A549 (cell line): ENCODE results near the gene TMEM248. TPM values are rescaled to one million over a fixed set of nuclear protein-coding genes. Genes with fewer than 3 reads are reported as not detected.

Experiments
- ATAC-seq, 2 experiments: fragments of 200-7000 bp in 1 of 2; fragments of >200 bp in 1 of 2; cut with Nextera tagmentation in 1 of 2; cut with Tn5 transposase in 1 of 2; 3 replicates each; pipeline versions ENCODE4 v1.8.0 to v1.9.1; 2018 to 2020; ENCODE audit warnings: mild to moderate bottlenecking in 1 of 2, moderate library complexity in 1 of 2
- CTCF ChIA-PET: fragments of 300-600 bp; sonication (Branson Sonifier 250); formaldehyde crosslinking; extraction: SDS; loops from one replicate; lab custom pipeline; 2021; ENCODE audit warnings: antibody characterized with exemption, inconsistent platforms; lab: Yijun Ruan, JAX
- POLR2A ChIA-PET: fragments of 350-600 bp; formaldehyde crosslinking; extraction: SDS; loops from one replicate; lab custom pipeline; 2021; ENCODE audit warnings: antibody characterized with exemption, inconsistent platforms; lab: Yijun Ruan, JAX
- DNase-seq, 2 experiments: peaks; one replicate each; pipeline versions ENCODE4 v3.0.0 to v3.0.0-alpha.2; 2011 to 2016; ENCODE audit warnings: low read depth in 1 of 2, low spot score in 1 of 2
- FAIRE-seq: peaks from 2 replicates; lab custom pipeline; 2011; peaks lifted over from hg19 to GRCh38; lab: Jason Lieb, UNC
- H3K27ac ChIP-seq, 2 experiments: fragments of >200 bp; sonication (Bioruptor Twin); formaldehyde crosslinking; 3 replicates each; pipeline ENCODE4 v1.5.1; 2016 to 2017
- H3K4me1 ChIP-seq: fragments of >200 bp; sonication (Bioruptor Twin); formaldehyde crosslinking; 3 replicates; pipeline ENCODE4 v1.6.1; 2016
- H3K4me2 ChIP-seq: fragments of >200 bp; sonication (Bioruptor Twin); formaldehyde crosslinking; 3 replicates; pipeline ENCODE4 v1.6.1; 2016
- H3K4me3 ChIP-seq: fragments of >200 bp; sonication (Bioruptor Twin); formaldehyde crosslinking; 3 replicates; pipeline ENCODE4 v1.5.1; 2016
- H3K9me3 ChIP-seq: fragments of >200 bp; sonication (Bioruptor Twin); formaldehyde crosslinking; 3 replicates; pipeline ENCODE4 v1.6.1; 2016
- ATOH8 ChIP-seq: fragments of 250-450 bp; sonication (Bioruptor Pico); IDR thresholded peaks from 2 replicates; pipeline ENCODE4 v1.5.0; 2020; ENCODE audit warnings: low read depth, mild to moderate bottlenecking, moderate library complexity
- CBX8 ChIP-seq: fragments of 200-600 bp; sonication (generic); IDR thresholded peaks from 2 replicates; pipeline ENCODE4 v1.6.1; 2016
- EHF ChIP-seq: fragments of 250-450 bp; sonication (Bioruptor Pico); IDR thresholded peaks from 2 replicates; pipeline ENCODE4 v1.5.0; 2020; ENCODE audit warnings: mild to moderate bottlenecking
- FOSB ChIP-seq: fragments of 250-450 bp; sonication (Bioruptor Pico); IDR thresholded peaks from 2 replicates; pipeline ENCODE4 v1.5.0; 2020; ENCODE audit warnings: mild to moderate bottlenecking, moderate library complexity
- FOSL2 ChIP-seq, 2 experiments: fragments of 450-650 bp in 1 of 2; fragments of >200 bp in 1 of 2; sonication (Bioruptor Twin) in 1 of 2; formaldehyde crosslinking; IDR thresholded peaks; 2 replicates each; pipeline versions ENCODE4 v1.5.0 to v1.6.1; 2016 to 2020; ENCODE audit warnings: mild to moderate bottlenecking in 1 of 2, moderate library complexity in 1 of 2
- FOXS1 ChIP-seq: fragments of 250-450 bp; sonication (Bioruptor Pico); IDR thresholded peaks from 2 replicates; pipeline ENCODE4 v1.5.0; 2020; ENCODE audit warnings: mild to moderate bottlenecking, moderate library complexity
- GATA3 ChIP-seq: IDR thresholded peaks from 2 replicates; pipeline ENCODE4 v1.6.1; 2012; ENCODE audit warnings: borderline replicate concordance
- HEYL ChIP-seq: fragments of 250-450 bp; sonication (Bioruptor Pico); IDR thresholded peaks from 2 replicates; pipeline ENCODE4 v1.8.0; 2021; ENCODE audit warnings: mild to moderate bottlenecking, moderate library complexity
- HOXA7 ChIP-seq: fragments of 250-450 bp; sonication (Bioruptor Pico); IDR thresholded peaks from 2 replicates; pipeline ENCODE4 v1.5.0; 2020; ENCODE audit warnings: mild to moderate bottlenecking, moderate library complexity
- JUNB ChIP-seq: fragments of >200 bp; sonication (Bioruptor Twin); formaldehyde crosslinking; IDR thresholded peaks from 2 replicates; pipeline ENCODE4 v1.6.1; 2016
- KDM1A ChIP-seq: fragments of 200-600 bp; sonication (generic); IDR thresholded peaks from 2 replicates; pipeline ENCODE4 v1.6.1; 2016; ENCODE audit warnings: low read depth, mild to moderate bottlenecking
- MAFK ChIP-seq: fragments of 450-650 bp; IDR thresholded peaks from 2 replicates; pipeline ENCODE4 v1.6.1; 2014; ENCODE audit not compliant: partially characterized antibody
- NFE2L2 ChIP-seq: fragments of 150-350 bp; conservative IDR thresholded peaks from 2 replicates; pipeline ENCODE4 v1.6.1; 2014; ENCODE audit warnings: low read length
- NPAS2 ChIP-seq: fragments of 250-450 bp; sonication (Bioruptor Pico); IDR thresholded peaks from 2 replicates; pipeline ENCODE4 v1.8.0; 2022; ENCODE audit warnings: mild to moderate bottlenecking, moderate library complexity, borderline replicate concordance
- NR3C1 ChIP-seq: fragments of >200 bp; sonication (Bioruptor Twin); formaldehyde crosslinking; IDR thresholded peaks from 3 replicates; pipeline ENCODE4 v1.6.1; 2017
- PHF8 ChIP-seq: fragments of 200-600 bp; sonication (generic); IDR thresholded peaks from 2 replicates; pipeline ENCODE4 v1.6.1; 2016; ENCODE audit warnings: low read depth, mild to moderate bottlenecking, antibody characterized with exemption, moderate library complexity, borderline replicate concordance
- RAD21 ChIP-seq, 2 experiments: fragments of >200 bp in 1 of 2; sonication (Bioruptor Twin) in 1 of 2; formaldehyde crosslinking in 1 of 2; IDR thresholded peaks in 1 of 2; conservative IDR thresholded peaks in 1 of 2; 2 replicates in 1 of 2; 3 replicates in 1 of 2; pipeline ENCODE4 v1.6.1; 2012 to 2018; ENCODE audit warnings: inconsistent platforms in 1 of 2
- RARB ChIP-seq: fragments of 250-450 bp; sonication (Bioruptor Pico); IDR thresholded peaks from 2 replicates; pipeline ENCODE4 v1.8.0; 2021; ENCODE audit warnings: mild to moderate bottlenecking, moderate library complexity
- RCOR1 ChIP-seq: fragments of 150-350 bp; IDR thresholded peaks from 2 replicates; pipeline ENCODE4 v1.6.1; 2014; ENCODE audit warnings: antibody characterized with exemption, low read length, low read depth
- ZC3H11A ChIP-seq: fragments of 450-650 bp; IDR thresholded peaks from 2 replicates; pipeline ENCODE4 v1.6.1; 2014; ENCODE audit warnings: antibody characterized with exemption, mild to moderate bottlenecking
- ZFP36 ChIP-seq: fragments of 450-650 bp; IDR thresholded peaks from 2 replicates; pipeline ENCODE4 v1.6.1; 2014; ENCODE audit warnings: borderline replicate concordance; ENCODE audit not compliant: partially characterized antibody
- ZNF302 ChIP-seq: fragments of 250-450 bp; sonication (Bioruptor Pico); IDR thresholded peaks from 2 replicates; pipeline ENCODE4 v1.9.0; 2021; ENCODE audit warnings: inconsistent platforms, mild to moderate bottlenecking, moderate library complexity
- ZSCAN20 ChIP-seq: fragments of 250-450 bp; sonication (Bioruptor Pico); IDR thresholded peaks from 2 replicates; pipeline ENCODE4 v1.8.0; 2022; ENCODE audit warnings: mild to moderate bottlenecking, moderate library complexity
- WGBS: methylation state at CpG from one replicate; pipeline ENCODE4 v1.1.6; 2017; ENCODE audit errors: missing lambda C conversion rate; 5-methylcytosine and 5-hydroxymethylcytosine counted together
- polyA plus RNA-seq, 4 experiments: library from polyadenylated mRNA; depleted of rRNA in 3 of 4; stranded (reverse); fragments of >200 nt; fragmentation: RNase III in 1 of 4; extraction: RNeasy Plus Mini Kit Qiagen cat#74134 plus additional on column Dnase treatment in 1 of 4; gene quantifications; 2 replicates in 3 of 4; 3 replicates in 1 of 4; pipeline ENCODE4 v1.2.3, GENCODE V29; 2011 to 2017
- TF ChIP-seq, protein P1 (sequence below): IDR thresholded peaks from 2 replicates; pipeline ENCODE4 v1.6.1; 2012
- TF ChIP-seq, protein P2 (sequence below): fragments of 450-650 bp; IDR thresholded peaks from 2 replicates; pipeline ENCODE4 v1.6.1; 2014; ENCODE audit warnings: antibody characterized with exemption

TMEM248 gene
- polyA plus RNA-seq, 2 of the 4 experiments (the other 2 are of a cell fraction), result 53.7 to 128 TPM

DNA sequence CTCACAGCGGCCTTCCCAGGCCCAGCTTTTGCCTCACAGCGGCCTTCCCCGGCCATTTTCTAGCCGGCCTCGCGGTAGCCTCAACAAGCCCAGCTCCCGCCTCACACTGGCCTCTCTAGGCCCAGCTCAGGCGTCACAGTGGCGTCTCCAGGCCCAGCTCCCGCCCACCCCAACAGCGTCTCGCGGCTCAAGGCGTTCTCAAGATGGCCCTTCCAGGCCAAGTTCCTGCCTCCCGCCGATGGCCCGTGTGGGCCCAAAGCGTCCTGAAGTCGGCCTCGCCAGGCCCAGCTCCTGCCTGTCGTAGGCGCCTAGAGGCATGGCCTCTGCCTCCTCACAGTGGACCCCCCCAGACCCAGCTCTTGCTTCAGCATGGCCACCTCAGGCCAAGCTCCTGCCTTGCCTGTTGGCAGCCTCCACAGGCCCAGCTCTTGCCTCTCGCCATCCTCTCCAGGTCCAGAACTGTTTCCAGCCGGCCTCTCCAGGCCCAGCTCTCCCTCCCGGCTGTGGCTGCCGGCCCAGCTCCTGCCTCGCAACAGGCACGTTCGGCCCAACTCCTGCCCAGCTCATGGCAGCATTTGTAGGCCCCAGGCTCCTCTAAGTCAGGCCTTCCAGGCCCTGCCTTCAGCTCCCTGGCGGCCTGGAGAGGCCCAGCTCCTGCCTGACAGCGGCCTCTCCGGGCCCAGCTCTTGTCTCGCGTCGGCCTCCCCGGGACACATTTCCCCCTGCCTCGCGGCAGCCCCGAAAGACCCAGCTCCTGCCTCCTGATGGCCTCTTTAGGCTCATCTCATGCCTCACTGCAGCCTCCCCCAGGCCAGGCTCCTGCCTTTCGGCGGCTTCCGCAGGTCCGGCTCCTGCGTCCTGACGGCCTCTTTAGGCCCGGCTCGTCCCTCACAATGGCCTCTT, 18.8 kb upstream of the TMEM248 start:
- 92% methylated on average over 43 of the region's 47 CpGs for WGBS
- ATAC-seq, result no peak; a peak in 1 of 6 replicates
- Histone ChIP-seq H3K9me3 (no peaks in the 10 kb centered on the region), H3K27ac (no peak overlapping the region), H3K4me2 (no peak overlapping the region), H3K4me1 (no peaks in the 10 kb centered on the region), H3K4me3 (no peak overlapping the region)
- no peak for DNase-seq
- CTCF ChIA-PET, result interaction anchor here (0.6 to 5.3 kb wide), 4 partner anchors 11 to 98 kb away, joined by 3 to 23 read pairs (median 5); no protein-coding TSS in a partner anchor
- POLR2A ChIA-PET, result interaction anchor here (1.0 kb wide), 1 partner anchor 58 kb away, joined by 5 read pairs; no protein-coding TSS in a partner anchor
- FAIRE-seq, result no peak
- TF ChIP-seq FOSL2 (IDR thresholded peaks at IDR 0.05) (no peak), FOSL2 (CRISPR knock-in tag; IDR thresholded peaks at IDR 0.05) (no peak), GATA3 (no peak), HEYL (CRISPR knock-in tag) (no peak), RCOR1 (no peak), ZNF302 (CRISPR knock-in tag) (no peak), NFE2L2 (no peak), RARB (CRISPR knock-in tag) (no peak), NR3C1 (no peak), PHF8 (no peak), NPAS2 (CRISPR knock-in tag) (no peak)

DNA sequence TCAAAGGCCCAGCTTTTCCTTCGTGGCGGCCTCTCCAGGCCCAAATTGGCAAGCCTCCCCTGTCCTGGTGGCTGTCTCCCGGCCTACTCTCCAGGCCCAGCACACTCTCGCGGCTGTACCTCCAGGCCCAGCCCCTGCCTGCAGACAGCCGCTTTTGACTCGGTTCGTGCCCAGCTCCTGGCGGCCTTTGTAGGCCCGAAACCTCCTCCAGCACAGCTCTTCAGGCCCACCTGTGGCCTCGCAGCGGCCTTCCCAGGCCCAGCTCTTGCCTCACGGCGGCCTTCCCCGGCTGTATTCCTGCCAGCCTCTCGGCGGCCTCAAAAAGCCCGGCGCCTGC, 18.2 kb upstream of the TMEM248 start:
- CTCF ChIA-PET, result interaction anchor here (0.8 to 5.3 kb wide), 2 partner anchors 11 to 12 kb away, joined by 5 to 23 read pairs; no protein-coding TSS in a partner anchor
- POLR2A ChIA-PET, result no interaction called here

GRCh38 chr7:66903360-66904062, 17.5 kb upstream of the TMEM248 start:
- FAIRE-seq (no peak), DNase-seq (no peak), ATAC-seq (no peak)
- TF ChIP-seq ZNF302 (CRISPR knock-in tag) (no peak), HEYL (CRISPR knock-in tag) (no peak), RAD21 (conservative IDR thresholded peaks at IDR 0.05 in 1 of 2, IDR thresholded peaks at IDR 0.05 in 1 of 2) (no peak), FOXS1 (no peak), HOXA7 (CRISPR knock-in tag) (no peak)
- CTCF ChIA-PET, result interaction anchor here (0.6 to 5.3 kb wide), 3 partner anchors 11 to 137 kb away, joined by 4 to 23 read pairs (median 5); no protein-coding TSS in a partner anchor
- Histone ChIP-seq H3K9me3 (no peaks in the 10 kb centered on the region), H3K4me2 (no peak overlapping the region), H3K27ac (no peak overlapping the region), H3K4me1 (no peaks in the 10 kb centered on the region), H3K4me3 (no peak overlapping the region)
- 91% methylated on average over 30 of the region's 32 CpGs for WGBS
- POLR2A ChIA-PET, result no interaction called here

More for the DNA sequence above, 18.2 kb upstream of the TMEM248 start:
- DNase-seq, result no peak
- Histone ChIP-seq H3K4me3 (no peak overlapping the region), H3K4me2 (no peak overlapping the region), H3K9me3 (no peaks in the 10 kb centered on the region), H3K4me1 (no peaks in the 10 kb centered on the region), H3K27ac (no peak overlapping the region)
- ATAC-seq, result peak in 1 of 2 experiments; percentile 13; a peak in 1 of 6 replicates
- WGBS, result 91% methylated on average over 17 of the region's 19 CpGs
- TF ChIP-seq KDM1A (no peak), RCOR1 (no peak), EHF (CRISPR knock-in tag) (no peak), ZFP36 (no peak)
- no peak for FAIRE-seq

DNA sequence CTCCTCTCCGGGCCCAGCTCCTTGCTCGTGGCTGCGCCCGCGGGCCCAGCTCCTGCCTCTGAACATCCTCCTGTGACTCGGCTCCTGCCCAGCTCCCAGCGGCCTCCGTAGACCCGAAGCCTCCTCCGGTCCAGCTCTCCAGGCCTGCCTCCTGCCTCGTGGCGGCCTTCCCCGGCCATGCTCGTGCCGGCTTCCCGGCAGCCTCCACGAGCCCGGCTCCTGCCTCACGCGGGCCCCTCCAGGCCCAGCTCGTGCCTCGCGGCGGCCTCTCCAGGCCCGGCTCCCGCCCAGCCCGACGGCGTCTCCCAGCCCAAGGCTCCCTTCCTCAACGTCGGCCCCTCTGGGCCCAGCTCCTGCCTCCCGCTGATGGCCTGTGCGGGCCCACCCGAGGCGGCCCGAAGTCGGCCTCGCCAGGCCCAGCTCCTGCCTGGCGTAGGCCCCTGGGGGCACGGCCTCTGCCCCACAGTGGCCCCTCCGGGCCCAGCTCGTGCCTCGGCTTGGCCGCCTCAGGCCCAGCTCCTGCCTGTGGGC, 16.9 kb upstream of the TMEM248 start:
- H3K4me1 ChIP-seq, result no peaks in the 10 kb centered on the region
- FAIRE-seq (no peak), DNase-seq (no peak), ATAC-seq (no peak)
- no peaks in the 10 kb centered on the region for H3K9me3 ChIP-seq
- H3K27ac ChIP-seq, result no peak overlapping the region
- no peak overlapping the region for H3K4me2 ChIP-seq
- CTCF ChIA-PET, result interaction anchor here (5.3 kb wide), 1 partner anchor 12 kb away, joined by 23 read pairs; no protein-coding TSS in a partner anchor
- no peak overlapping the region for H3K4me3 ChIP-seq
- 93% methylated on average over 41 of the region's 44 CpGs for WGBS
- POLR2A ChIA-PET, result no interaction called here
- TF ChIP-seq, protein P1, sequence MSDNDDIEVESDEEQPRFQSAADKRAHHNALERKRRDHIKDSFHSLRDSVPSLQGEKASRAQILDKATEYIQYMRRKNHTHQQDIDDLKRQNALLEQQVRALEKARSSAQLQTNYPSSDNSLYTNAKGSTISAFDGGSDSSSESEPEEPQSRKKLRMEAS, result no peak
- no peak for TF ChIP-seq ZSCAN20 (CRISPR knock-in tag)
- no peak for TF ChIP-seq KDM1A
- no peak for TF ChIP-seq FOSB (CRISPR knock-in tag)
- TF ChIP-seq MAFK, result no peak
- TF ChIP-seq FOXS1, result no peak
- TF ChIP-seq ATOH8 (CRISPR knock-in tag), result no peak
- TF ChIP-seq CBX8, result no peak
- TF ChIP-seq, protein P2, sequence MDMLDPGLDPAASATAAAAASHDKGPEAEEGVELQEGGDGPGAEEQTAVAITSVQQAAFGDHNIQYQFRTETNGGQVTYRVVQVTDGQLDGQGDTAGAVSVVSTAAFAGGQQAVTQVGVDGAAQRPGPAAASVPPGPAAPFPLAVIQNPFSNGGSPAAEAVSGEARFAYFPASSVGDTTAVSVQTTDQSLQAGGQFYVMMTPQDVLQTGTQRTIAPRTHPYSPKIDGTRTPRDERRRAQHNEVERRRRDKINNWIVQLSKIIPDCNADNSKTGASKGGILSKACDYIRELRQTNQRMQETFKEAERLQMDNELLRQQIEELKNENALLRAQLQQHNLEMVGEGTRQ, result no peak
- TF ChIP-seq JUNB, result no peak
- no peak for TF ChIP-seq ZC3H11A
- TF ChIP-seq ZFP36, result no peak
- TF ChIP-seq RARB (CRISPR knock-in tag), result no peak
